HG02973 (cell line): ENCODE measurements around the gene TJP2.

Source experiments
- ATAC-seq: cut with Tn5 transposase; IDR thresholded peaks from one replicate; pipeline ENCODE4 v1.9.1; 2021; ENCODE audit warnings: moderate library complexity; ENCODE audit not compliant: unreplicated experiment

Gene TJP2

DNA sequence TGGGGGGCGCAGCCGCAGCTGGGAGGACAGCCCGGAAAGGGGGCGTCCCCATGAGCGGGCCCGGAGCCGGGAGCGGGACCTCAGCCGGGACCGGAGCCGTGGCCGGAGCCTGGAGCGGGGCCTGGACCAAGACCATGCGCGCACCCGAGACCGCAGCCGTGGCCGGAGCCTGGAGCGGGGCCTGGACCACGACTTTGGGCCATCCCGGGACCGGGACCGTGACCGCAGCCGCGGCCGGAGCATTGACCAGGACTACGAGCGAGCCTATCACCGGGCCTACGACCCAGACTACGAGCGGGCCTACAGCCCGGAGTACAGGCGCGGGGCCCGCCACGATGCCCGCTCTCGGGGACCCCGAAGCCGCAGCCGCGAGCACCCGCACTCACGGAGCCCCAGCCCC, 47.0 kb downstream of the TJP2 start:
- no peak for ATAC-seq

GRCh38 chr9:69222970-69223369, 48.9 kb downstream of the TJP2 start:
- ATAC-seq = no peak

DNA sequence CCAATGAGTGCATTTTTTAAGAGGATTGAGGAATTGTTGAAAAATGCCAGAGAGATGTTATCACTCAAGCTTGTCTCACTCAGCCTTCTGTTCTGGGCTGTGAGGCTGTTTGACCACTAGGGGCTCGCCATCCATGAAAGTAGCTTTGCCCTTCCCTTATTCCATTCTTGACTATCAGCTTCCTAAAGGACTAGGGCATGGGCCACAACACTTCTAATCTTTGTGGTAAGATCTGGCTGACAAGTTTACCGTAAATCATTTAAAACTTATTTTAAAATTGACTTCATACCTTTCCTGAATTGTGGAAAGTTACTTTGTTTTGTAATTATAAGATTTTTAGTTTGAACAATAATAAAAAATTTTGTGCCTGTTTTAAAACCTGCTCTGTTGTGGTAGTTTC, 49.5 kb downstream of the TJP2 start:
- ATAC-seq = no peak

GRCh38 chr9:69229367-69229766, 55.3 kb downstream of the TJP2 start:
- no peak for ATAC-seq

DNA sequence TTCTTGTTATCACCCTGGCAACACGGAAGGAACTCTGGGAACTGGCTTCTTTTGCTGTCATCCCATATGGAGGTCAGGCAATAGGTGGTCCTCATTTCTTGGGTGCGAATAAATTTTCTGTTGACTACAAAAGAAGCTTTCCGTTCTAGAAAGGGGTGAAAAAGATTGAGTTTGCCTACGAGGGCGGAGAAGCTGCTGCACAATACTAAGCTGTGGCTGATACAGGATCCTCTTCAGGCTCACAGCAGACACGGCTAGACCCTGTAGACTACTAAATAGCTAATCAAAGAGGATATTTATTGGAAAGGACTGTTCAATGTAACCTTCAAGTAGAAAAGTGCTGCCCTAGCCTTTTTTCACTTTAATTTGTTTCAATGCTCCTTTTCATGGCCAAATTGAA, 58.1 kb downstream of the TJP2 start:
- no peak for ATAC-seq

- no peak for ATAC-seq
These were observed 60.6 kb downstream of the TJP2 start for GRCh38 chr9:69234683-69235082.

DNA sequence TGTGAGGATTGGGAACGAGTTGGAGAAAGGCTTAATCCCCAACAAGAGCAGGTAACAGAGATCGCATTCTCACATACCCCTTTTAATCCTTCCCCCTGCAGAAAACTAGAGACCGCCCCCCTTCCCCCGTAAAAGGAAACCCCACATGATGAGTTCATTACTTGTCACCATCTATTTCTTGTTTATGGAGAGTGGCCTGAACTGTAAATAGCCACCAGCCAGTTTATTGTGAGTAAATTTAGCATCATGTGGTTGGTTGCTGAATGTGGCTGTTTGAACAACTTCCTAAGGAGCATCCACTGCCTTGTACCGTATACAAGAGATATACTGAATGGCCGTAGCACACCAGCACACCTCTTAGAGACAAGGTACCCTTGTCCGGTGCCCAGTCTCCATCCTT, 62.1 kb downstream of the TJP2 start:
- ATAC-seq = no peak

DNA sequence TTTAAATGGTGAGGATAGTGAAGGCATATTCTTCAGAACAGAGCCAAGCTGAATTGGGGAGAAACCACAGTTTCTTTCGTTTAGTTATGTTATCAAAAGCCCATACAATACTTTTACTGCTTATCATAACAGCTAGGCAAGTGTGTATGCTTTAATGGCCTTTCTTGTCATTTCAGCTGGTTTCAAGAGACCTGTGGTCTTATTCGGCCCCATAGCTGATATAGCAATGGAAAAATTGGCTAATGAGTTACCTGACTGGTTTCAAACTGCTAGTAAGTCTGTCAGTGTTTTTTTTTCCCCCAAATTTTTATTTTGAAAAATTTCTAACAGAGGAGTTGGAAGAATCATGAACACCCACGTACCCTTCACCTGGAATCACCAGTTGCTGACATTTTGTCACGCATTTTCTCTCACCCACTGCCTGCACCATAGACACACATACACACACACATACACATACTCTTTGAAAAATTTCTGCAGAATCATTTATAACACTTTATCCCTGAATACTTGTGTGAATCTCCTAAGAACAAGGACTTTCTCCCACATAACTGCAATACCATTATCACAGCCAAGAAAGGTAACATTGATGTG, 63.7 kb downstream of the TJP2 start:
- no peak for ATAC-seq

DNA sequence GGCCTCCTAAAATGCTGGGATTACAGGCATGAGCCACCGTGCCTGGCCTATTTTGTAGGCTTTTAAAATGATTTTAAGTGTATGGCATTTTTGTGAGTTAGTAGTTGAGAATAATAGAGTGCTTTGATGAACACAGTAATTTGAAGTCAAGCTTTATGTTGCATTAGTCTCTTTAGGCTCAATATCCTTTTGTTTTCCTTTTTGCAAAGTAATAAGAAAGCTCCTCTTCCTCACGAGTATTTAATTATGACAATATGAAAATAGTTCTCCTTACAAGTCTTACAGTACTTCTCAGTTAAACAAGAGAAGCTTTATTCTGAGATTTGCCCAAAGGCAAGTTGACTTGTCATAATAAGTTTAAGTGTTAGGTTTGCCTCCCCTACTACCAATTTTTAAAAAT, 69.0 kb downstream of the TJP2 start:
- ATAC-seq = no peak

DNA sequence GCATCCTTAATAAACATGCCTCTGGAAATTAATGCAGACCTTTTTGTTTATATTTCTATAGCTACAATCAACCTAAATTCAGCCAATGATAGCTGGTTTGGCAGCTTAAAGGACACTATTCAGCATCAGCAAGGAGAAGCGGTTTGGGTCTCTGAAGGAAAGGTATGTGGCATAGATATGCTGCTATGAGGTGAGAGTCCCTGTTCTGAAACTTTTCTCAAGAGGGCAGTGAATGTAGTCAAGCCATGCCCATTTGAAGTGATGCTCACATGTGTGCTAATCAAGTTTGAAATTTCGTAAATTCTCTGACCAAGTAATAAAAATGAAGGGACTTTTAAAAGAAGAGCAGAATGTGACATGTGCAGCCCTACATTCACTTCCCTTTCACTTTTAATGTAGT, 72.6 kb downstream of the TJP2 start:
- no peak for ATAC-seq

DNA sequence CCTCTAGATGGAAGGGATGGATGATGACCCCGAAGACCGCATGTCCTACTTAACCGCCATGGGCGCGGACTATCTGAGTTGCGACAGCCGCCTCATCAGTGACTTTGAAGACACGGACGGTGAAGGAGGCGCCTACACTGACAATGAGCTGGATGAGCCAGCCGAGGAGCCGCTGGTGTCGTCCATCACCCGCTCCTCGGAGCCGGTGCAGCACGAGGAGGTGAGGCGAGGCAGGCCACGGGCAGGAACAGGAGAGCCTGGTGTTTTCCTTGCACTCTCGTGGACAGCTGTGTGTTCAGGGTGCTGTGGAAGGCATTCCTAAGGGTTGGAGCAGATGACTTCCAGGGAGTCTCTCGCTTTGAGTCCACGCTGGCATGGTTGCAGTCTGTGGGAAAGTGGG, 73.9 kb downstream of the TJP2 start:
- ATAC-seq = no peak

DNA sequence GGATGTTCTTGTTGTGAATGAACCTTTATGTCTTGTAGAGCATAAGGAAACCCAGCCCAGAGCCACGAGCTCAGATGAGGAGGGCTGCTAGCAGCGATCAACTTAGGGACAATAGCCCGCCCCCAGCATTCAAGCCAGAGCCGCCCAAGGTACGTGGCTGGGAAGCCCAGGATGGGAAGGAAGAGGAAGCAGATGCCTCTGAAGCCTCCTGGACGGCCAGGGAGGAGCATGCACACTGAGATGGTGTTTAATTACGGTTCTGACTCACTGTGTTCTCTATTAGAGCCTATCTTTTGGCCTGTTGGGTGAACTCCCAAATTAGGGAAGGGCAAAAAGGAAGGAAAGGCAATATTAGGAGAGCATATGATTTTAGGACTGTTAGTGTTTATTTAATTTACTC, 75.3 kb downstream of the TJP2 start:
- no peak for ATAC-seq

DNA sequence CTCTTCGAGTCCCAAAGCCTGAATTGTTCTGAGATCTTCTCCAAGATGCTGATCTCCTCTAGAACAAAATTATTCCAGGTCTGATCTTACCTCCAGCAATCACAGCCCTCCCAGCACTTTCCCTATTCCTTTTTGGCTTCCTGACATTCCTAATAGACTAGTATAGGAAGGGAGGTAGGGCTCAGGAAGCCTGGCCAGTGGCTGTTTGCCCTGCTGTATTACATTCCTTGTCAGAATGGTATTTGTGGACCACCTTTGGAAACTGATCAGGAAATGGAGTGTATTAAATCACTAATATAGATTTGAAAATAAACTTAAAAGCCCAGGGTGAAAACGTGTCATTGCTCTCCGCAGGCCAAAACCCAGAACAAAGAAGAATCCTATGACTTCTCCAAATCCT, 76.6 kb downstream of the TJP2 start:
- ATAC-seq = no peak

DNA sequence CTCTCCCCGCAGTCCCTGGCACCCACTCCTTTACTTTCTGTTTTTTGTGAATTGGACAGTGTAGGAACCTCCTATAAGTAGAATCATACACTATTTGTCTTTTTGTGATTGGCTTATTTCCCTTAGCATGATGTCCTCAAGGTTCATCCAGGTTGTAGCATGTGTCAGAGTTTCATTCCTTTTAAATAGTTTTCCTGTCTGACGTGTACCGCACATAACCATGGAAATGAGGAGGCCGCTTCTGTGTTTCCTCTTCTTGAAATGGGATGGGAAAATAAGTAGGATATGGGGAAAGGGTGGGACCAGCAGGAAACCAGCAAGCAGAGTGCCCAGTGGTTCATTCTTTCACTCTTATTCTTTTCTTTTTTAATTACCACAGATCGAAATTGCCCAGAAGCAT, 78.4 kb downstream of the TJP2 start:
- no peak for ATAC-seq

DNA sequence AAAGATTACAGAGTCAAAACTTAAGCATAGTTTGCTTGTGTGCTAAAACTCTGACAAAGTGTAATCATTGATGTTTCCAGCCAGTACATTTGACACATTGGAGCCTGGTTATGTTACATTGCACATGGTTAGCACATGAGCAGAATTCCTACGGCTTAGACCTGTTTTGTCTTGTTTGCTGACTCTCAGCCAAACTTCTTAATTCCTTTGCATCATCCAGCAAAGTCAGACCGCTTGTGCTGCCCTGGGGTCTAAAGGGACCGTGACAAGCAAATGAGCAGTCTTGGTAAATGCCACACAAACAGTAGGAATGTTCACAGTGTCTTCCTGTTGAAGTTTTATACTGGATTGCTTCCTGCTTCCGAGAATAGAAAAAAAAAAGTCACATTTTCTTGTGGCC, 79.0 kb downstream of the TJP2 start:
- ATAC-seq = no peak

DNA sequence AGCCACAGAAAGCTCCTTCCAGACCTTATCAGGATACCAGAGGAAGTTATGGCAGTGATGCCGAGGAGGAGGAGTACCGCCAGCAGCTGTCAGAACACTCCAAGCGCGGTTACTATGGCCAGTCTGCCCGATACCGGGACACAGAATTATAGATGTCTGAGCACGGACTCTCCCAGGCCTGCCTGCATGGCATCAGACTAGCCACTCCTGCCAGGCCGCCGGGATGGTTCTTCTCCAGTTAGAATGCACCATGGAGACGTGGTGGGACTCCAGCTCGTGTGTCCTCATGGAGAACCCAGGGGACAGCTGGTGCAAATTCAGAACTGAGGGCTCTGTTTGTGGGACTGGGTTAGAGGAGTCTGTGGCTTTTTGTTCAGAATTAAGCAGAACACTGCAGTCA, 80.1 kb downstream of the TJP2 start:
- no peak for ATAC-seq

GRCh38 chr9:69255591-69255990, 81.5 kb downstream of the TJP2 start:
- no peak for ATAC-seq

DNA sequence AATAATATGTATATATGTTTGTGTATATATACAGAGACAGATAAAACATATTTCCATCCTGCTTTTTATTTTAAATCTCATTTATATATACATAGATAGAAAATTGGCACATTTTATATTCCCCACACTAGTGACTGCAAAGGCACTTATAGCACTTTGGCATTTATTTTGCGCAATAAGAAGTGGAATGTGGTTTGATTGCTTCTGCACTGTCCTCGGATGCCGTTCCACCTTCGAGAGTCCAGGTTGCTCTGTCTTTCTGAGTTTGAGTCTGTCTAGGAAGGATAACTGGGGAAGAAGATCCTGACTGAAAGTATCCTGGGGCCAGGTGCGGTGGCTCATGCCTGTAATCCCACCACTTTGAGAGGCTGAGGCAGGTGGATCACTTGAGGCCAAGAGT, 84.5 kb downstream of the TJP2 start:
- ATAC-seq = no peak

- no peak for ATAC-seq
These were observed 86.1 kb downstream of the TJP2 start for GRCh38 chr9:69260161-69260560.

DNA sequence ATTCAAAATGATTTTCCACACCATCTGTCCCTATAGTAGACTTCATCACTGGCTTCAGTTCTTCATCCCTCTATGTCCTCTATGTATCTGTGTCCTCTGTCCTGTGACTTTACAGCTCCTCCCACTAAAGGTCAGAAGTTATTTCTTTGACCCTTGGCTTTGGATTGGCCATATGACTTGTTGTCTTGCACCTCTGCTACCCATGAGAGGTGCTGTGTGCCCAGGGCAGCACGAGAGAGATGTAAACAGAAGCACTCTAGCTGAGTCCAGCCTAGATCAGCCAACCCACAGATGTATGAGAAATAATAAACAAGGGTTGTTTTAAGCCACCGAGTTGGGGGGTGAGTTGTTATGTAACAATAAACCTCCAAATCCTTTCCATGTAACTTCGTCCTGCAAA, 87.6 kb downstream of the TJP2 start:
- no peak for ATAC-seq

DNA sequence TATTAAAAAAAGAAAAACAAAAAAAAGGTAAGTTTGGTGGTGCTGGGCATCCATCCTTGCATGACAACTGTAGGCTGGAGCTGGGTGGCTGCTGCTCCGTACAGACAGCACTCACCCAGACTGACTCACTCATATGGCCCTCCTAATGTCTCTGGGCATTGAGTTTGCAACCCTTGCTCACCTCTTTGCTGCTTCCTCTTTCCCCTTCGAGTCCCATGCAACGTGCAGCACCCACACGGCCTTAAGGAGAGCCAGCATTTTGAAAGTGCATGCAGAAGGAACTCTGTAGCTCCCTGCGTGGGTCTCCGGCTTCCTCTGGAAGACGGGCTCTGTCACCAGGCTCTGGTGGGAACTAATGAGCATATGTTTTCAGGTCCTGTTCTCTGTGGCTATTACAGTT, 90.4 kb downstream of the TJP2 start:
- no peak for ATAC-seq

DNA sequence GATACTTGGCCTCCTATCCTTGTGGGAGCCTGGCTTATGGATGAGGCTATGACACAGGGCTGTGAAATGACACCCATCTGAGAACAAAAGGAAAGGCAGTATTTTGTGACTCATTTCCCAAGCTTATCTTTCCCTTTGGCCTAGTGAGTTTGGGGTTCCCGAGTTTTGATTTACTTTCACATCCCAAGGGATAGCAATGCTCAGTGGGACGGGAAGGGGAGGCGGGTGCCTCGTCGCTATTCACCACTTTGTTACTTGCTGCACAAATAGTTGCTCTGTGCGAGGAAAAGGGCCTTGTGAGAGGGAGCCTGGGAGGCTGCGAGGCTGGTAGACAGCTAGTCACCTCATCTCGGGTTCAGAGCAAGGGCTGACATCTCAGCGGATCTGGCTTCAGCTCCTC, 91.8 kb downstream of the TJP2 start:
- no peak for ATAC-seq

DNA sequence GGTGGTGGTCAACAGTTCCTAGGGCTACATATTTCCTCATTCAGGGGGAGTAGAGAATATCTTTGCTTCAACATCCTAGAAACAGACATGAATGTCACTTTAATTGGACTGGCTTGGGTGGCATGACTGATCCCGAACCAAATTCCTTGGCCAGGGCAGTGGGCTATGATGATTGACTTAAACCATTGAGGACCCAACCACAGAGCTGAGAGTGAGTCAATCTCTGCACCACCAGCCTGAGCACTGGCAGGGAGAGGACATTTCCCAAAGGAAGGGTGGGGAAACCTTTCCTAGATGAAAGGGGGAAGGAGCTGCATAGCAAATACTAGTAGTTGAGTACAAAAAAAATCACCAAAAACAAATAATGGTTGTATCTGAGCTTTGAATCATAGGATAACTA, 98.1 kb downstream of the TJP2 start:
- no peak for ATAC-seq

GRCh38 chr9:69273161-69273560, 99.1 kb downstream of the TJP2 start:
- no peak for ATAC-seq
